ENCODE data around the gene MMP17.

DNA sequence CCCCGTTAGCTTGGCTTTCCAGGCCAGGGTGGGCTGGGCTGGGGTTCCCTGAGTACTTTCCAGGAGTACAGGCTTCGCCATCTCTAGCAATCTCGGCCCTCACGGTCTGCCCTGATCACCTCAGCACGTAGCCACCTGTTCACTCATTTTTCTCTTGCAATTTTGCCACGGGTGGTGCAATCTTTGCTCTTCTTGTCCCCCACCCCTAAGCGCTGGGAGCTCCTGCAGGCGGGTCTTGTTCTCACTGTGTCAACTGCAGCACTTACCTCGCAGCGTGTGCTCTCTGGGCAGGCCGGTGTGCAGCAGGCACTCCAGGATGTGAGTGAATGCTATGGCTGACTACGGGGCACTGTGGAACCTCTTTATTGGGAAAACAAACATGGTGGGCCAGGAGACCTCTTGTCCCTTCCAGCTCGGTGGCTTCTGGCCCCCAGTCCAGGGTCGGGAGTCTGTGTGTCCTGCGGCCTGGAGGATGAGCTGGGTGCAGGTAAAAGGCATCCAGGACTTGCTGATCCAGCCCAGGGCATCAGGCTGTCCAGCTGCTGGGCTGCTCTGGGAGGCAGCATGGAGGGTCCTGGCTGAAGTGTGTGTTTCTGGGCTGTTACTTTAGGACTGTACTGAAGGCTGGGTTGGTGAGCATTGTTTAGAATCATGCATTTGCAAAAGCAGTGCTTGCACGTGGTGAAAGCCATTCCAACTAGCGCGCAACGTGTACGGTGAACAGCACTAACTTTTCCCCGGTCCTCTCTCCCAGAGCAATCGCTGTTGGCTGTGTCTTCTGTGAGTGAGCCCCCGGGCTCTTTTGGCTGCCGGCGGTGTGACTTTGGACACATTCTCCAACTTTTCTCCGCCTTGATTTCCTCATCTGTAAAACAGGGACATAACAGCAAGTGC, 64.8 kb downstream of the MMP17 start:
- TF ChIP-seq, protein P1, sequence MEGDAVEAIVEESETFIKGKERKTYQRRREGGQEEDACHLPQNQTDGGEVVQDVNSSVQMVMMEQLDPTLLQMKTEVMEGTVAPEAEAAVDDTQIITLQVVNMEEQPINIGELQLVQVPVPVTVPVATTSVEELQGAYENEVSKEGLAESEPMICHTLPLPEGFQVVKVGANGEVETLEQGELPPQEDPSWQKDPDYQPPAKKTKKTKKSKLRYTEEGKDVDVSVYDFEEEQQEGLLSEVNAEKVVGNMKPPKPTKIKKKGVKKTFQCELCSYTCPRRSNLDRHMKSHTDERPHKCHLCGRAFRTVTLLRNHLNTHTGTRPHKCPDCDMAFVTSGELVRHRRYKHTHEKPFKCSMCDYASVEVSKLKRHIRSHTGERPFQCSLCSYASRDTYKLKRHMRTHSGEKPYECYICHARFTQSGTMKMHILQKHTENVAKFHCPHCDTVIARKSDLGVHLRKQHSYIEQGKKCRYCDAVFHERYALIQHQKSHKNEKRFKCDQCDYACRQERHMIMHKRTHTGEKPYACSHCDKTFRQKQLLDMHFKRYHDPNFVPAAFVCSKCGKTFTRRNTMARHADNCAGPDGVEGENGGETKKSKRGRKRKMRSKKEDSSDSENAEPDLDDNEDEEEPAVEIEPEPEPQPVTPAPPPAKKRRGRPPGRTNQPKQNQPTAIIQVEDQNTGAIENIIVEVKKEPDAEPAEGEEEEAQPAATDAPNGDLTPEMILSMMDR (IDR thresholded peaks at IDR 0.05; ENCODE audit: low read depth, low read length, poor library complexity, severe bottlenecking), result no peak
- no peak for TF ChIP-seq EZH2phosphoT487 (IDR thresholded peaks at IDR 0.05; ENCODE audit: borderline replicate concordance, low read length)
